ENCODE results near the gene TASL.

The TASL gene

GRCh38 chrX:30577362-30577991 is at the start of gene TASL:
Gene TASL (minus strand): TSS chrX:30577766. CDS start chrX:30560355, 17,411 bp downstream.
- in situ Hi-C loops (cut with MboI; ENCODE audit: low pct_unique_long_range_greater_than_20kb, low sequenced_read_pairs, unreplicated experiment): loop anchor here (10.0 kb wide), 1 partner anchor 127 kb away; no protein-coding TSS in a partner anchor
- no peak for TF ChIP-seq CTCF (IDR thresholded peaks at IDR 0.05; ENCODE audit: extremely low read depth, insufficient read depth, missing control alignments)
- DNase-seq (ENCODE audit: low spot score): peak; percentile 65

GRCh38 chrX:30626402-30626801 is 48.8 kb upstream of the TASL start:
- no peak for DNase-seq (ENCODE audit: low spot score)
- in situ Hi-C loops (cut with MboI; ENCODE audit: low pct_unique_long_range_greater_than_20kb, low sequenced_read_pairs, unreplicated experiment): no loop called here
- TF ChIP-seq CTCF (IDR thresholded peaks at IDR 0.05; ENCODE audit: extremely low read depth, insufficient read depth, missing control alignments): no peak

- no peak for TF ChIP-seq CTCF (IDR thresholded peaks at IDR 0.05; ENCODE audit: extremely low read depth, insufficient read depth, missing control alignments)
- in situ Hi-C loops (cut with MboI; ENCODE audit: low pct_unique_long_range_greater_than_20kb, low sequenced_read_pairs, unreplicated experiment): no loop called here
- no peak for DNase-seq (ENCODE audit: low spot score)
Measured at GRCh38 chrX:30622361-30622760, 44.8 kb upstream of the TASL start.

- no peak for DNase-seq (ENCODE audit: low spot score)
- no peak for TF ChIP-seq CTCF (IDR thresholded peaks at IDR 0.05; ENCODE audit: extremely low read depth, insufficient read depth, missing control alignments)
- in situ Hi-C loops (cut with MboI; ENCODE audit: low pct_unique_long_range_greater_than_20kb, low sequenced_read_pairs, unreplicated experiment): no loop called here
Measured at GRCh38 chrX:30620980-30621618, 43.5 kb upstream of the TASL start.

GRCh38 chrX:30620125-30620524 is 42.6 kb upstream of the TASL start:
- TF ChIP-seq CTCF (IDR thresholded peaks at IDR 0.05; ENCODE audit: extremely low read depth, insufficient read depth, missing control alignments): no peak
- in situ Hi-C loops (cut with MboI; ENCODE audit: low pct_unique_long_range_greater_than_20kb, low sequenced_read_pairs, unreplicated experiment): no loop called here
- DNase-seq (ENCODE audit: low spot score): no peak

- no peak for DNase-seq (ENCODE audit: low spot score)
- in situ Hi-C loops (cut with MboI; ENCODE audit: low pct_unique_long_range_greater_than_20kb, low sequenced_read_pairs, unreplicated experiment): no loop called here
- no peak for TF ChIP-seq CTCF (IDR thresholded peaks at IDR 0.05; ENCODE audit: extremely low read depth, insufficient read depth, missing control alignments)
Measured at GRCh38 chrX:30618160-30618765, 40.7 kb upstream of the TASL start.

All from GM13977 (cell line).